GM18907 (cell line): ENCODE data around the gene EPHA1.

ENCODE experiments used
- ATAC-seq: cut with Tn5 transposase; IDR thresholded peaks from one replicate; pipeline ENCODE4 v1.9.1; 2021; ENCODE audit warnings: mild to moderate bottlenecking, moderate library complexity; ENCODE audit not compliant: unreplicated experiment

Gene EPHA1

GRCh38 chr7:143375298-143376034 lies 33.2 kb downstream of the EPHA1 start:
- ATAC-seq = peak; percentile 36

DNA sequence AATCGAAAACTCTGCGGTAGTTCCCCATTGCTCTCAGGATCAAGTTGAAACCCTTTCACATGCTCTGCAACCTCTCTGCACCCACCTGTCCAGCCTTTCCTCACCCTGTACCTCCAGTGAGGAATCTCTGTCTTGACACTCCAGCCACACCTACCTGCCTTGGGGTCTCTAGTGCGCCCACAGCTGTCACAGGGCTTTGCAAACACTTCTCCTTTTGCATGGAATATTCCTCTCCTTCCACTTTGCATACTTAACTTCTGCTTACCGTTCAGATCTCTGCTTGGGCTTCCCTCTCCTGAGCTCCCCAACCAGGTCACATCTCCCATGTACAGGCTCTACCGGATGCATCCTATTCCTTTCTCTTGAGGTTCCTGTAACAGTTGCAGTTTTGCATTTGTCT lies 34.1 kb downstream of the EPHA1 start:
- ATAC-seq = no peak

DNA sequence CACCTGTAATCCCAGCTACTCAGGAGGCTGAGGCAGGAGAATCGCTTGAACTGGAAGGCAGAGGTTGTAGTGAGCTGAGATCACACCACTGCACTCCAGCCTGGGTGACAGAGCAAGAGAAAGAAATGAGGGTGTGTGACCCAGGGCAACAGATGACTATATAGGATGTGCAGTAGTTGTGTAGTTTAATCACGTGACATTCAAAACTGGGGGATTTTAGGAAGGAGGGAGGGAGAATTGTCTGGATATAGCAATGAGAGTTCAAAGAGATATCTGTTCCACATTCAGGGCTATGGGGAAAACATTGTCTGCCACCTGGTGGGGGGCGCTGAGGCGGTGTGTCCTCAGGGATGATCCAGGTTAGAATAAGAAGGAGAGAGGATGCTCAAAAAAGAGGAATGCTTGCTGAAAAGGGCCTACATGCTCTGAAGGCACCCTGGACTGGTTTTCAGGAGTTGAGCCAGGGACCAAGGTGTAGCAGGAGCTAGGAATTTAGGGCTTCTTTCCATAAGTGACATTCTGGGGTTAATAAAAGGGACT lies 35.3 kb downstream of the EPHA1 start:
- no peak for ATAC-seq

DNA sequence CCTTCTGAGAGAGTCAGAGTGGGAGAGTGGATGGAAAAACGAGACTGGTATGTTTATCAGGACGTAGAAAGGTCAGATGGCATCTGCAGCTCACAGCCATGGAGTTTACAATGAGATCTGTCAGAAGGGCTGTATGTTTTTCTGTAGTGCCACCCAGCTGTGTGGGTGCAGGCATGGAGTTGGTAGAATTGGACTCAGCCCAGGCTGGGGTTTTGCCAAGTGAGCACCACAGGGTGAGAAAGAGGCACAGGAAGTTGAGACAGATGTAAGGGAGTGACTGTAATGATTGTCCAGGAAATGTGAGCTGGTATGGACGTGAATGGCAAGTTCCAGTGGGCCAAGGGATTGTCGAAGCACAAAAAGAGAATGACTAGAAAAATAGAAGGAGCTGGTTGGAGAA lies 36.6 kb downstream of the EPHA1 start:
- ATAC-seq = no peak

DNA sequence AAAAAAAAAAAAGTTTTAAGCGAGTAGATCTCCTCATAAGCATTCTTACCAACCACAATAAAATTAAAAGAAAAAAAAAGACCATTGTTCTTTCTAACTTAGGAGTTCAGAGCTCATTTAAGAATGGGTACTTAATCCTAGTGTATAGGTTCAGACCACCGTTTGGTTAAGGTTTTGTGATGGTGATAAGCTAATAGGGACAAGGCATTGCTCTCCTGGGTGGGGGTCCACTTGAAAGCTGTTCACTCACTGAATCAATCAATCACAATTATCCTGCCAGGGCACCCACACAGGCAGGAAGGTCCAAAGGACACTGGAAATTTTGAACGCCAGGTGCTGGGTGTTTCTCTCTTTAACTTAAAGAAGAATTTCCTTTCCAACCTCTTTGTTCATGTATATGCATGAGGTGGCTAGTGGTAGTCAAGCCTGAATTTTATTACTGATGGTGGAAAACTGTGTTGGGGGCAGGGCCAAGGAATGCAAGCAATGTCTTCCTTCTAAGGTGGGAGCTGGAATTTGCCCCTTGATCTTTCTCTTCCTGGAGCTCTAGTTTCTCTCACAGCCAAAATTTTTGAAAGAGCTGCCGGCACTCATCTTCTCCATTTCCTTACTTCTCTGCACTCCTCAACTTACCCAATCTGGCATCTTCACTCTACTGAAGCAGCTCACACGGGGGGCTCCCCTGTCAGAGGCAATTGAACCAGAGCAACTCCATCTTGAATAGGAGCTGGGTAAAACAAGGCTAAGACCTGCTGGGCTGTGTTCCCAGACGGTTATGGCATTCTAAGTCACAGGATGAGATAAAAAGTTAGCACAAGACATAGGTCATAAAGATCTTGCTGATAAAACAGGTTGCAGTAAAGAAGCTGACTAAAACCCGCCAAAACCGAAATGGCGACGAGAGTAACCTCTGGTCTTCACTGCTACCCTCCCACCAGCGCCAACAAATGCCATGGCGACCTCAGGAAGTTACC lies 38.7 kb downstream of the EPHA1 start:
- ATAC-seq = no peak

GRCh38 chr7:143368387-143368786 lies 40.3 kb downstream of the EPHA1 start:
- ATAC-seq = no peak

- no peak for ATAC-seq
These were observed 40.7 kb downstream of the EPHA1 start for GRCh38 chr7:143367972-143368371.

GRCh38 chr7:143363016-143363937 lies 45.4 kb downstream of the EPHA1 start:
- ATAC-seq = no peak

DNA sequence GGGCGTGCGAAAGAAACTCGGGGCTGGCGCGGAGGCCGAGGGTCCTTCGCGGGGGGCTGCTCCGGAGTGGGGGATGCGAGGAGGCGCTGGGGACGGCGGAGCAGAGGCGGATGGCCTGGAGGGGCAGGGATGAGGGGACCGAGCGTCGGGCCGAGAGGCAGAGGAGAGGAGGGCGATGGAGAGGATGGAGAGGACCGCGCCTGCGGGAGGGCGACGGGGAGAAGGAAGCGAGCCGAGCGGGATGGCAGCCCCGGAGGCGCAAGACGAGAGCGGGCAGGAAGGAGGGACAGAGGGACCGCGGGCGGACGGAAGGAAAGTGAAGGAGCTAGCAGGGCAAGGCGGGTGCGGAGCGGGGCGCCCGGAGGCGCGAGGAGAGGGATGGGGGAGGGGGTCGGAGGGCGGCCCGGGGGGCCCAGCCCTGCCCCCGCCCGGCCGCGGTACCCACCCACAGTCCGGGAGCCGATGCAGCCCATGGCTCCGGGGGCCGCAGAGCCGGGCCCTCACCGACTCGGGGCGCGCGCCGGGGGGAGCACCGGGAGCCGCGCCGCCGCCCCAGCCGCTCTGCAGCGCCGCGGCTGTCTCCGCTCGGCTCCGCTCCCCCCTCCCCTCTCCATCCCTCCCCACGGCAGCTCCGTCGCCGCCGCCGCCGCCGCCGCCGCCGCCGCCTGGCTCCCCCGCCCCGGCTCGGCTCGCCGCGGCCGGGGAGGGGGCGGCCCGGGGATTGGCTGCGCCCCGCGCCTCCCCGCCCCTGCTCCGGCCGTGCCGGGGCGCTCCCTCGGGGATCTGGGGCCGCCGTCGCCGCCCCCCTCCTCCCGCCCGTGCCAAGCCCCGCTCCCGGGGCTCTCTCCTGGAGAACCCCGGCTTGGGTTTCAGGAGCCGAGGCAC lies 46.3 kb downstream of the EPHA1 start, which contains the start of gene FAM131B:
FAM131B (minus strand) TSS at position 583 of the 885 bp plus-strand sequence; CDS start at position 473, 110 bp downstream.
- ATAC-seq = no peak

DNA sequence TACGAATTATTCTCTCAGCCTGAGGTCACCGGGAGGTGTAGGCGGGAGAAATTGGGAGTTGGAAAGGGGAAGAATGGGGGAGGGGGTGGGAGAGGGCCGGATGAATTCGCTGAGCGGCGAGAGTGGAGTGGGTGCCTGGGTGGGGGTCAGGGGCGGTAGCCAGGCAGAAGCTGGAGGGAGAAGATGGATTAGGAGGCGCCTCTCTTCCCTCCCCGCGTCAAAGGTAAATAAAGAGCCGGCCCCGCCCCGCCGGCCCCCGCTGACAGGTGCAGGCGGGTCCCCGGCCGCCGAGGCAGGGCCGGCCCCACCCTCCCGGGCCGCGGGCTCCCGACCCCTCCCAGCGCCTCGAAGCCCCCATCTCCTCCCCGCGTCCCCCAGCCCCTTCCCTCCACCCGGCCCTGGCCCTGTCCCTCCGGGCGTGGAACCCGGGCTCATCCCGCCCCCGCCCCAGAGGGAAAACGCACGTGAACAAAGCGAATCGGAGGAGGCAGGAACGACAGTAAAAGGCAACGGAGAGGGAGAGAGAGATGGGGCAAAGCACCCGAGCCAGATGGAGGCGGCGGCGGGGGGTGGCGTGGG lies 47.0 kb downstream of the EPHA1 start:
- no peak for ATAC-seq

DNA sequence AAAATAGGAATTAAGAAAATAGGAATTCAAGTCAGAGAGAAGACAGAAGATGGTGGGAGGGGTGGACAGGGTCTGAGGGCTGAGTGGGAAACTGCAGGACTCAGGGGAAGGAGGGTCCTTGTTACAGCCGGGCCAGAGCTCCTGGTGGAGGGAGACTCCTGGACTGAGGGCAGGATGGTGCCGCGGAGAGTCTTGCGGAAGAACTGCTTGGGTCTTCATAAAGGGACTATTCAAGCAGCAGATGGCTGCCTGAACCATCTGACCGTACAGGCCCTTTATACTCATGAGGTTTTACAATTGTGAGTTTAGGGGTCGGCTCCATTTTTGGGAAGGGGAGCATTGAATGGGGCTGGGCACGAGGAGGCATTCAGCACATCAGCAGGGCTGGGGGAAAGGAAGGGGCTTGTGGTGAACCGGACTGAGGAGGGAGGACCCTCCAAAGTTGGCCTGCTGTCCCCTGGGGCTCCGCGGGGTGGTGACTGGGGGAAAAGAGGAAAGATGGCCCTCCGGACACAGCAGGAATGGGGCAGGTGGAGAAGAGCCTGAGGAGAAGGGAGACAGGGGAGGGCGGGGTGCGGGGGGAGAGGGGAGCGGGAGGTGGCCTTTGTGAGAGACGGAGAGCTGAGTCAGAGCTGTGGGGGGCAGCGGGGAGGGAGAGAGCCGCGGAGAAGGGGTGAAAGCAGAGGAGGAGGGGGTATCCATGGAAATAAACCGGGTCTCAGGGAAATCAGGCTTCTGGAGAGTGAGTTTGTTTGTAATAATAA lies 47.7 kb downstream of the EPHA1 start:
- ATAC-seq = no peak

DNA sequence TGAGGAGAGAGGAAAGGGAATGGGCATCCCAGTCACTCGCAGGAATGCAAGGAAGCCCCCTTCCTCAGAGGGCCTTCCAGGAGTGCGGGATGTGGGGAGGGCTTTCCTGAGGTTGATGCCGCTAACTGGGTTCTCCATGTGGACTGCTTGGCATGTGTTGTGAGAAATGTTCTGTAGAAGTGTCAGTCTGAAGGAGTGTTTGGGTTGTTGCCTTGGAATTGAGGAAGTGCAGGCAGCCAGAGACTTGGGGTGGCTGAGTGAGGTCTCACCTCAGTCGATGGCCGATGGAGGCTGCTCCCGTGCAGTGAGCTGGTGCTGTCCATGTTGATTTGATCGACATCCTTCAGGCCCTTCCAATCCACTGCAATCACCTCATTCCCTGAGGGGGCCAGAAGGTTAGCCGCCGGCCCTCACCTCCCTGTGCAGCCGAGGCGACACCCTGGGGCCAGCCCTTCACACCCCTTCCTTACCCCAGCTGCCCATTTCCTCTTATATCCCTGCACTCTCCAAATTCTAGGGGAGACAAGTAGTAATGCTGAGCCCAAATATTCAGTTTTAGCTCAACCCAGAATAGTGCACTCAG lies 48.8 kb downstream of the EPHA1 start:
- ATAC-seq = no peak

- ATAC-seq = no peak
These were observed 50.0 kb downstream of the EPHA1 start for GRCh38 chr7:143358626-143359025.

GRCh38 chr7:143356414-143357050 lies 52.1 kb downstream of the EPHA1 start:
- ATAC-seq = no peak

GRCh38 chr7:143355450-143356385 lies 52.9 kb downstream of the EPHA1 start:
- ATAC-seq = no peak

DNA sequence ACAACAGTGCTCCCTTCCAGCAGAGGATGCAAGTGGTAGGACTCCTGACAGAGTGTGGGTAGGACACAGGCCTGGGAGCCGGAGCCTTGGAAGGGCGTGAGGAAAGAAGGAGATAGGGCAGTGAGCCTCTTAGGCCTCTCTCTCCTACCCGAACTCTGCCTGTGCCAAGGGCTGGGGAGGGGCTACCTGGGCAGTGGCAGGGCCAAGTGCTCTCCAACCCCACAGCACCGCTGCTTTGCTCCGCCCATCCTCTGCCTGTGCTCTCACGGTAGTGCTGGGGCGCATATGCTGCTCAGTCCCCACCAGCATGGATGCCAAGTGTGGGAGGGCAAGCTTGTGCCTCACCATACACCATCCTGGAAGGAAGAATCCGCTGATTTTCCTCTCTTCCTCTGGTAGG lies 53.7 kb downstream of the EPHA1 start:
- ATAC-seq = no peak
